Sigmoid colon (tissue), 4 donors: Measurements from ENCODE around the gene PLCL1.
A peak's percentile ranks its signal among the peaks of the same experiment; 100 is the strongest.

ENCODE experiments used
- POLR2A ChIP-seq, 2 donors: fragments of 450-650 bp; IDR thresholded peaks; one replicate each; pipeline ENCODE4 v1.6.1; 2016; ENCODE audit warnings: antibody characterized with exemption in 2 of 2, mild to moderate bottlenecking in 2 of 2, moderate library complexity in 2 of 2
- POLR2AphosphoS5 ChIP-seq, 4 donors: sonication (generic); formaldehyde crosslinking; IDR thresholded peaks; one replicate each; pipeline ENCODE4 v1.6.1; 2017; ENCODE audit warnings: antibody characterized with exemption in 4 of 4
- TF ChIP-seq, protein P1 (sequence below), 4 experiments: fragments of 450-650 bp in 3 of 4; fragments of 200-600 bp in 1 of 4; IDR thresholded peaks; one replicate each; pipeline ENCODE4 v1.5.1; 2016 to 2019; ENCODE audit warnings: antibody characterized with exemption in 4 of 4, mild to moderate bottlenecking in 3 of 4, moderate library complexity in 2 of 4

DNA sequence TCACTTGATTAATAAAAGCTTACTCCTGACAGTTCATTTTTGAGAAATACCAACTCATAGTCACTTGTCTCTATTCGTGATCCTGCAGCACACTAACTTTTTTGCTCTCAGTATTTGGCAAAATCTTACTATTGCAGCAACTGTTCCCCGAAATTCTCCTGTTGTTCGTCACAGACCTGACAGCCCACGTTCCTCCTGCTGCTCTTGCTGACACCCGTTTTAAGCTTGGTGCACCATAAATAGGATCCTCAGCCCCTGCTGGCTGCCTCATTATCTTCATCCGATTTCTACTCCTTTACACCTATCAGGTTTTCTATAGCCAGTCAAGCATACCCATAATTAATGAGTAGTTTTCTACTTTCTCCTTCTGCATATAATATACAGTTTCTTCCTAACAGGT is 368.8 kb downstream of the PLCL1 start:
- TF ChIP-seq POLR2AphosphoS5 (IDR thresholded peaks at IDR 0.05): peak in 1 of 4 donors; percentile 76
- TF ChIP-seq POLR2A (IDR thresholded peaks at IDR 0.05): no peak
- TF ChIP-seq, protein P1, sequence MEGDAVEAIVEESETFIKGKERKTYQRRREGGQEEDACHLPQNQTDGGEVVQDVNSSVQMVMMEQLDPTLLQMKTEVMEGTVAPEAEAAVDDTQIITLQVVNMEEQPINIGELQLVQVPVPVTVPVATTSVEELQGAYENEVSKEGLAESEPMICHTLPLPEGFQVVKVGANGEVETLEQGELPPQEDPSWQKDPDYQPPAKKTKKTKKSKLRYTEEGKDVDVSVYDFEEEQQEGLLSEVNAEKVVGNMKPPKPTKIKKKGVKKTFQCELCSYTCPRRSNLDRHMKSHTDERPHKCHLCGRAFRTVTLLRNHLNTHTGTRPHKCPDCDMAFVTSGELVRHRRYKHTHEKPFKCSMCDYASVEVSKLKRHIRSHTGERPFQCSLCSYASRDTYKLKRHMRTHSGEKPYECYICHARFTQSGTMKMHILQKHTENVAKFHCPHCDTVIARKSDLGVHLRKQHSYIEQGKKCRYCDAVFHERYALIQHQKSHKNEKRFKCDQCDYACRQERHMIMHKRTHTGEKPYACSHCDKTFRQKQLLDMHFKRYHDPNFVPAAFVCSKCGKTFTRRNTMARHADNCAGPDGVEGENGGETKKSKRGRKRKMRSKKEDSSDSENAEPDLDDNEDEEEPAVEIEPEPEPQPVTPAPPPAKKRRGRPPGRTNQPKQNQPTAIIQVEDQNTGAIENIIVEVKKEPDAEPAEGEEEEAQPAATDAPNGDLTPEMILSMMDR (IDR thresholded peaks at IDR 0.05): no peak
